Measurements from ENCODE around the gene NF2.

DNA sequence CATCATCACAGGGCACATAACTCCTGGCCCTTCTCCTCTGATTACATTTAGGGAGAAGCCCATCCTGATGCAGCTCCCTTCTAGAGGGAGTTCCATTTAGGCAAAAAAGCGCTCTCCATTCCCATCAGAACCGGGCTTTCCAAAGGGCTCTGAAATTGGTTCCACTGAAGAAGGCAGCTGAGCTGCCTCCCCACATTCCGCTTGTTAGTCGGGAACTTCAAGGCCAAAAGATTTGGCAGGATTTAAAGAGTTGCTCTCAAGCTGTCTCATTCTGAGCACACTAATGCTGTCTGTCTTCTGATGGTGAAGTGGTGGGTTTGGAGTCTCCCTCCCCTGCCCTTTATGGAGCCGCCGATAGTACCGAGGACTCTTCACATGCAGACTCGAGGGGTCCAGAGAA lies 89.7 kb downstream of the NF2 start:
- TF ChIP-seq YY1 (IDR thresholded peaks at IDR 0.05; ENCODE audit: insufficient read depth, insufficient read length) (no peak), ZNF274 (IDR thresholded peaks at IDR 0.05; ENCODE audit: low read depth, low read length) (no peak), SUZ12 (IDR thresholded peaks at IDR 0.05; ENCODE audit: extremely low read depth, insufficient read depth, insufficient read length) (no peak)

Measured in NT2/D1 (cell line).